Stimulated activated naive CD8-positive, alpha-beta T cell treated with anti-CD3 and anti-CD28 coated beads, Interleukin-15, amount 100 ng/mL, for 72 hours (primary cell): ENCODE measurements around the gene ECHDC1.
"Not testable (repeated sequence)": the region's sequence is repeated elsewhere in the genome, so short reads cannot be mapped to it uniquely, and the experiment has no call there.

ENCODE experiments used
- ATAC-seq: fragments of 150-1000 bp; cut with Tn5 transposase; 2 replicates; pipeline ENCODE4 v1.10.0; 2021; ENCODE audit warnings: mild to moderate bottlenecking, moderate library complexity
- DNase-seq, 2 donors: peaks; one replicate each; pipeline ENCODE4 v3.0.0; 2021 to 2022
- H3K27ac Mint-ChIP-seq, 2 donors: one replicate each; pipeline ENCODE4 v1.8.0; 2022; ENCODE audit warnings: mild to moderate bottlenecking in 2 of 2, mixed read lengths in 2 of 2, moderate library complexity in 2 of 2
- H3K27me3 Mint-ChIP-seq: one replicate; pipeline ENCODE4 v1.8.0; 2022; ENCODE audit warnings: mixed read lengths
- H3K4me1 Mint-ChIP-seq: one replicate; pipeline ENCODE4 v1.8.0; 2022; ENCODE audit warnings: mild to moderate bottlenecking, mixed read lengths
- H3K4me3 Mint-ChIP-seq, 2 donors: one replicate each; pipeline ENCODE4 v1.8.0; 2022; ENCODE audit warnings: mild to moderate bottlenecking in 2 of 2, mixed read lengths in 2 of 2, moderate library complexity in 1 of 2
- H3K9me3 Mint-ChIP-seq, 2 donors: one replicate each; pipeline ENCODE4 v1.8.0; 2022; ENCODE audit warnings: mixed read lengths in 2 of 2

The ECHDC1 gene

DNA sequence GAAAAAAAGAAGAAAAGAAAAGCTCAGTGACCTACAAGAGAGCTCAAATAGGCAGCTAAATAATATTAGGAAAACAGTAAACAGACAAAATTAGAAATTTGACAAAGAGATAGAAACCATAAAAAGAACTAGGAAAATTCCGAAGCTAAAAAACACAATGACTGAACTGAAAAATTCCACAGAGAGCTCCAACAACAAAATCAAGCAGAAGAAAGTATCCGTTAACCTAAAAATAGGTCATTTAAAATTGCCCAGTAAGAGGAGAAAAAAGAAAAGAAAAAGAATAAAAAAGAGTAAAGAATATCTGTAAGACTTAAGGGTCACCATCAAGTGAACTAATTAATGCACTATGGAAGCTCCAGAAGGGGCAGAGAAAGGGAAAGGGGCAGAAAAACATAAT is 6.6 kb upstream of the ECHDC1 start:
- peaks cover 24% of the 10 kb centered on the region in 2 donors for H3K9me3 Mint-ChIP-seq
- no peak overlapping the region for H3K27ac Mint-ChIP-seq
- DNase-seq, result no peak
- no peak overlapping the region for H3K4me3 Mint-ChIP-seq
- H3K27me3 Mint-ChIP-seq, result no peaks in the 10 kb centered on the region
- ATAC-seq, result no peak
- no peaks in the 10 kb centered on the region for H3K4me1 Mint-ChIP-seq

DNA sequence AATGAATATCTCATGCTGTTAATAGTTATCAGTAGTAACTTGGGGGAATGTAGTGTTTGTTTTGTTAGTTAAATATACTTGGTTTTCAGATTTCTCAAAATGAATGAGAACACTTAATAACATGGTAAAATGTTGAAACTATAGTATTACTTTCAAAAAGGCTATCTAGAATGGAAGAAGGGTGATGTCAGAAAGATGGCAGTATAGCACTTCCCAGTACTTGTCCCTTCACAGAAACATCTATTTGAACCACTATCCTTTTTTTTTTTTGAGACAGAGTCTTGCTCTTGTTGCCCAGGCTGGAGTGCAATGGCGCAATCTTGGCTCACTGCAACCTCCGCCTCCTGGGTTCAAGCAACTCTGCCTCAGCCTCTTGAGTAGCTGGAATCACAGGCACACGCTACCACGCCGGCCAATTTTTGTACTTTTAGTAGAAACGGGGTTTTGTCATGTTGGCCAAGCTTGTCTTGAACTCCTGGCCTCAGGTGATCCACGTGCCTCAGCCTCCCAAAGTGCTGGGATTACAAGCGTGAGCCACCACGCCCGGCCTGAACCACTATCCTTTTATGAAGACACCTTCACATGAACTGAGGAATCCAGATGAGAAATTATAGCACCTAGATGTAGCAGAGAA is 4.7 kb upstream of the ECHDC1 start:
- Mint-ChIP-seq H3K27ac (no peak overlapping the region), H3K4me1 (no peaks in the 10 kb centered on the region), H3K9me3 (peaks cover 20 to 24% of the 10 kb centered on the region in 2 donors), H3K27me3 (no peaks in the 10 kb centered on the region), H3K4me3 (no peak overlapping the region)
- ATAC-seq (no peak), DNase-seq (no peak)

DNA sequence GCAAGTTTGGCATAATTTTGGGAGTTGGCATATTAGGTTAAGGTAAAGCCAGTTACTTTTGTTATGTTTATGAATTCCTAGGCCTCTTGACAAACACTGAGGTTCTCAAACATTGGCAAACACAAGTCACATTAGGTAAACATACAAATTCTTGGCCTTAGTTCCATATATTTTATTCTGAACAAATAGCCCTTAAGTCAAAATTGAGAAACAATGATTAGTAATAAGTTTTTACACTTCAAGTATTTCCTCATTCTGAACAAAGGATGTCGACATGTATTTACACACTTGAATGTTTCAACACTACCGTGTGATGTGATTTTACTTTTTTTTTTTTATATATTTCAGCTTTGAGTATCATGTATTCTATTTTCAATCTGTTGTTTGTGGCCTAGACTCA is 3.8 kb upstream of the ECHDC1 start:
- peaks cover 15 to 16% of the 10 kb centered on the region in 2 donors for H3K9me3 Mint-ChIP-seq
- DNase-seq (no peak), ATAC-seq (no peak)
- no peaks in the 10 kb centered on the region for H3K4me1 Mint-ChIP-seq
- H3K27me3 Mint-ChIP-seq, result no peaks in the 10 kb centered on the region
- H3K4me3 Mint-ChIP-seq, result no peak overlapping the region
- no peak overlapping the region for H3K27ac Mint-ChIP-seq

DNA sequence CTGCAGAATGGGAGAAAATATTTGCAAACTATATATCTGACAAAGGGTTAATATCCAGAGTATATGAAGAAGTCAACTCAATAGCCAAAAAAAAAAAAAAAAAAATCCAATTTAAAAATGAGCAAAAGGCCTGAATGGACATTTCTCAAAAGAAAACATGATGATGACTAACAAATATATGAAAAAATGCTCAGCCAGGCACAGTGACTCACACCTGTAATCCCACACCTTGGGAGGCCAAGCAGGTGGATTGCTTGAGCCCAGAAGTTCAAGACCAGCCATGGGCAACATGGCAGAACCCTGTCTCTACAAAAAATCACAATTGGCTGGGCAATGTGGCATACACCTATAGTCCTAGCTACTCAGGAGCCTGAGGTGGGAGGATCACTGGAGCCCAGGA is 2.1 kb upstream of the ECHDC1 start:
- no peaks in the 10 kb centered on the region for H3K27me3 Mint-ChIP-seq
- H3K4me3 Mint-ChIP-seq, result no peak overlapping the region
- peaks cover under 1% of the 10 kb centered on the region for H3K4me1 Mint-ChIP-seq
- peaks cover 4 to 16% of the 10 kb centered on the region in 2 donors for H3K9me3 Mint-ChIP-seq
- no peak overlapping the region for H3K27ac Mint-ChIP-seq
- ATAC-seq, result no peak
- no peak for DNase-seq

DNA sequence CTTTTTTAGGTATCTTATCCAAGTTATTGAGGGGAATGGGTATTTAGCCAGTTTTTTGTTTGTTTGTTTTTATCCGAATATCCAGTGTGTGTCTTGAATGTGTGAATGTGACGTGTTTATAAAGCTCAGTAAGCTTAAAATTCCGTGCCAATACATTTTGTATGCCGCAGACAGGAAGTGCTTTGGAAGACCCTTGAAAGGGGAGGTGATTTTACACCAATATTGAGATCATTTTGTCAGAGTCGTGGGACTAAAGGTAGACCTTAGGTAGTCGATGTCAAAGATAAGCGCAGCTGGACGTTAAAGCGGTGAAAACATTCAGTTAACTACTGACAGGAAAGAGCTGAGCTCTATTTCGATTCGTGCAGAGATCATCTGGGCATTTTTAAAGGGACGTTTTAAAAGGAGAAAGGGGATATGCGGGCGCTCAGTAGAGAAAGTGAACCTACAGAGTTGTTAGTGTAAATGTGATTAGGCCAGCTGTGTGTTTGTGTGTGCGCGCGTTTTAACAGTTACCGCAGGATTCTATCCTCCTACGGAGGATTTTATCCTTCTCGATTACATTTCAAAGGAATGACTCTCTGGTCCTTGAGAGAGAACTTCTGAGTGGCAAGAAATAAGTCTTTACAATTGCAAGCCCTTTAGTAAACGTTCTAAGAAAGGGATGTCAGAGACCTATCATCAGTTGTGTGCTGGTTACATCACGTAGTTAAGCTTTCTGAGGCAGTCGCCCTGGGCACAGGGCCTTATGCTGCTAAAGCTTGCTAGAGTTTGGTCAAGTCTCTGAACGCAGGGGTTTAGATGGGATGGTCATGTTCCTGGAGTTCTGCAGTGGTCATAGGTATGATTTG is 625 bp upstream of the ECHDC1 start:
- Mint-ChIP-seq H3K27ac (no peak overlapping the region), H3K4me3 (no peak overlapping the region), H3K27me3 (no peaks in the 10 kb centered on the region), H3K4me1 (peaks cover 13% of the 10 kb centered on the region), H3K9me3 (peaks cover 3 to 4% of the 10 kb centered on the region in 2 donors)
- ATAC-seq (peak; percentile 11), DNase-seq (no peak)

DNA sequence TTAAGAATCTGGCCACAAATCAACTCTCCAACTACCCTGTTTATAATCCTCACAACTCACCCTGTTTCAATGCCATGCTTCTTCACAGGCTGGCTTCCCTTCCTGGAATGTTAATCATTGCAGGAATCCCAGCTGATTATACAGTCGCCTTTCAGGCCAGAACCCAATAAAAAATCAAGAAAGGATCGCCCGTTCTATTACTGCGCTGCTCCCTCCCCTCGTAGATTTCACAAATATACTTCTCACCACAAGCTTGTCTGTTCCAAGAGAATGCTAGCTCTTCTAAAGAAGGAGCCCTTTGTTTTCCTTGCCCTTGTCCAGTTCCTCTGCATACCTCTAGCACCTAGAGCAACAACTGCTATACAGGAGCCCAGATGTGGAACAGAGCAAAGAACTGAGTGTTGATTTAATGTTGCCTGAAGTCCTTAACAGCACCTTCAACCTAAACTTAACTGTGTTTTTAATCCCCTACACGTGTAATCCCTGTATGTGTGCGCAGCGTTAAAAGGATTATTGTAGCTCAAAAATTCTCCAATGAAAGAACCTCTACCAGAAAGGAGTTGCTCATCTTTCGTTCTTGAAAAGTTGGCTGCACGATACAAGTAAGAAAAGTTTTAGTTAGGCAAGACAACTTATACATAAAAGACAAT is 988 bp downstream of the ECHDC1 start:
- Mint-ChIP-seq H3K9me3 (no peaks in the 10 kb centered on the region), H3K4me1 (peaks cover 16% of the 10 kb centered on the region), H3K27ac (no peak overlapping the region), H3K27me3 (no peaks in the 10 kb centered on the region), H3K4me3 (no peak overlapping the region)
- ATAC-seq, result no peak
- DNase-seq, result no peak

DNA sequence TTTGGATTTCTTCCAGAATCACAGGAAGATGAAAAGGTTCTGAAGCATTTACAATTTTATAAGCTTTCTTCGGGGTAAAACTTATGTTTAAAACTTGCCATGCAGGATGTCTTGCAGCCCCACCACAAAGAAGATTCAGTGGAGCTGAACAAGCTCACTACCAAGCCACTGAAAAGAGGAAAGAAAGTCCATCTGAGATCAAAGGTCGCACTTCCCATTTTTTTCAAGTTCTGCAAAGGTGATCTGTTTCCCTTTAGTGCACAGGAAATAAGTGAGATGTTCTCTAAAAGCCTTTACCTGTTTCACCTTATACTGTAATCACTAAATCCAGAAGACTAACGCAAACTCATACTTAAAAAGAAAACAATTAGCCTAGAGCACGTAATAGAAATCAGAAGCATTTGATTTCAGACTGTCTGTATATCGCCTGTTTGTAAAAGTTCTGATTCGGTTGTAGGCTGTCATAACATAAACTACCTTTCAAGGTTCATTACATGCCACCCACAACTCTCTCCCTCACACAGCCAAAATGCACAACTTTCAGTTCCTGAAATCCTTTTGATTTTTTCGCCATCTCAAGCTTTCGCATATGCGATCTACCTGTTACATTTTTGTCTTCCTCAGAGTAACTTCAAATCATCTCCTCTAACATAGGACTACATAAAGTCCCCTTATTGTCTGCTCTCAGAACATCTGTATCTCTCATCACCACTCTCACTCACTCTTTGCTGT is 1.8 kb downstream of the ECHDC1 start:
- Mint-ChIP-seq H3K4me1 (peaks cover 23% of the 10 kb centered on the region), H3K27me3 (no peaks in the 10 kb centered on the region), H3K9me3 (no peaks in the 10 kb centered on the region), H3K27ac (no peak overlapping the region), H3K4me3 (no peak overlapping the region)
- ATAC-seq (no peak), DNase-seq (no peak)

DNA sequence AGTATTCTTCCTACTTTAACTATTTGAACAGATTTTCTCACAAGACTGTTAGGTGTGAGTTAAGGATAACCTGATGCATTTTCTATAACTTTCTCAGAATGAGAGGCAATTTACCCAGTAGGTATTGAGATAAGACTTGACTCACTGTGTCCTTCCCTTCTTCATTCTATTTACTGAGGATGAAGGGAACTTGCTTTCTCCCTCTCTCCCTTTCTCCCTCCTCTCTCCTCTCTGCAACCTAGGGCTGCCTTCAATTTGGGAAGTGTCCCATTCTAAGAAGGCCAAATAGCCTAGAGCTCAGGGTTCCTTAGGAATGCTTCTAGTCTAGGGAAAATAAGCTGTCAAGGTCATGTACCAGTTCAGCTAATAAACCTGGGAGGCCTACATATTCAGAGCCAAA is 3.2 kb downstream of the ECHDC1 start:
- no peaks in the 10 kb centered on the region for H3K9me3 Mint-ChIP-seq
- no peak overlapping the region for H3K4me3 Mint-ChIP-seq
- peaks cover 23% of the 10 kb centered on the region for H3K4me1 Mint-ChIP-seq
- H3K27me3 Mint-ChIP-seq, result no peaks in the 10 kb centered on the region
- no peak overlapping the region for H3K27ac Mint-ChIP-seq
- DNase-seq (no peak), ATAC-seq (no peak)

DNA sequence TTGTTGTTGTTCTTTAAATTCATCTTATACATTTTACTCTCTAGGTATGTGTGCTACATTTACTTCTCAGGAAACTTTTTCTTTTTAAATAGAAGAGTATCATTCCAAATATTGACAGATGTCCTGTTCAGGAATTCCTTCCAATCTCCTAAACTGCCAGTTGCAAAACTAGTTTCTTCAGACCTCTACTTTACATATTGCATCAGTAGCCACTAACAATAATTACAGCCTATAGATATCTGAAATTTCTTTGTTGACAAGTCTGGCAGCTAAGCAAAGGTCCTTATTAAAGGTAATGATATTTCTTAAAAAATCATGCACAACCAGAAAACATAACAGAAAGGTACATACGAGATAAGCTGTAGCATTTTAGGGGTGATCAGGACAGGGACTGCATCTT is 4.5 kb downstream of the ECHDC1 start:
- Mint-ChIP-seq H3K9me3 (no peaks in the 10 kb centered on the region), H3K4me1 (peaks cover 32% of the 10 kb centered on the region), H3K27ac (no peak overlapping the region), H3K4me3 (no peak overlapping the region), H3K27me3 (no peaks in the 10 kb centered on the region)
- DNase-seq (no peak), ATAC-seq (no peak)

DNA sequence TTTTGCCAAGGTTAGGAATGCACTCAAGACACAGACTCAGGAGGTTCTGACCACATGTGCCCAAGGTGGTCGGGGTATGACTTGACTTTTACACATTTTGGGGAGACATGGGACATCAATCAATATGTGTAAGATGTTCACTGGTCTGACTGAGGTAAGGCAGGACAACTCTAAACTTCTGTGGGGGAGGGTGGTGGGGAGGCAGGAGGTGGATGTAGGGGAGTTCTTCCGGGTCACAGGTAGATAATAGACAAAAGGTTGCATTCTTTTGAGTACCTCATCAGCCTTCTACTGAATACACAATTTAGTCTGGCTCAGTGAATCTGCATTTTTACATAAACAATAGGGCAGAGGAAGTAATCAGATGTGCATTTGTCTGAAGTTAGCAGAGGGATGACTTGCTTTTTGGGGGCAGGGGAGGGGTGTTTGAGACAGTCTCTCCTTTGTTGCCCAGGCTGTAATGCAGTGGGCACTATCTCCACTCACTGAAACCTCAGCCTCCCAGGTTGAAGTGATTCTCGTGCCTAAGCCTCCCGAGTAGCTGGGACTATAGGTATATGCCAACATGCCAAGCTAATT is 10.9 kb downstream of the ECHDC1 start:
- DNase-seq, result no peak
- H3K27me3 Mint-ChIP-seq, result no peaks in the 10 kb centered on the region

DNA sequence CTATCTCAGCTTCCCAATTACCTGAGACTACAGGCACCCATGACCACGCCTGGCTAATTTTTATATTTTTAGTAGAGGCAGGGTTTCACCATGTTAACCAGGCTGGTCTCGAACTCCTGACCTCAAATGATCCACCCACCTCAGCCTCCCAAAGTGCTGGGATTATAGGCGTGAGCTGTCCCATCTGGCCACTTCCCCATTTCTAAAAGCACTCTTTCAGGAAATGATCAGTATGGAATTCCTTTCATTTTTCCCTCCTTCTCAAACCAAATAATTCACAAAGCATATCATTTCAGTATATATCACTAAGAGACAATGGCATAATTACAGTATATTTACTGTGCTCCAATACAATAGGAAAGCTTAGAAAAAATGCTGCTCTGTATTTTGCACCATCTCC is 12.2 kb downstream of the ECHDC1 start:
- peaks cover 11% of the 10 kb centered on the region for H3K4me1 Mint-ChIP-seq
- not testable (repeated sequence) for ATAC-seq, H3K4me3 Mint-ChIP-seq, H3K27me3 Mint-ChIP-seq, DNase-seq, H3K9me3 Mint-ChIP-seq
- peak overlapping the region in 1 of 2 donors; percentile 31 for H3K27ac Mint-ChIP-seq

More for the DNA sequence above, 10.9 kb downstream of the ECHDC1 start:
- peak overlapping the region in 1 of 2 donors; percentile 48 for H3K27ac Mint-ChIP-seq
- peaks cover 19% of the 10 kb centered on the region for H3K4me1 Mint-ChIP-seq
- H3K4me3 Mint-ChIP-seq, result no peak overlapping the region
- ATAC-seq, result no peak
- H3K9me3 Mint-ChIP-seq, result no peaks in the 10 kb centered on the region

DNA sequence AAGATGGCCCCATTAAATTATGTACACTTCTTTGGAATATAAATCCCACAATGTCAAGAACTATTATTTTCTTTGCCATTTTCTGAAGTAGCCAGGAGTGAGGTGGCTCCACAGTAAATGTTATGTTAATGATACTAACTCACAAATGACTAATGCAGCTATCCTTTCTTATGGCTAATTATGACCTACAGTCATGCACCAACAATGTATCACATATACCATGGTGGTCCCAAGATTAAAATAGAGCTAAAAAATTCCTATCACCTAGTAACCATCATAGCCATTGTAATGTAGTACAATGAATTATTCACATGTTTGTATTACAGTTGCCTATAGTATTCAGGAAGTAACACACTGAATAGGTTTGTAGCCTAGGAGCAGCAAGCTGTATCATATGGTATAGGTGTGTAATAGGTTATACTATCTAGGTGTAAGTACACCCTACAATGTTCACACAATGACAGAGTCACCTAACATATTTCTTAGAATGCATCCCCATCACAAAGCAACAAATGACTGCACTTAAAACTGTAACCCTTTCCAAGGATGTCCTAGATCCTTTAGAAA is 15.3 kb downstream of the ECHDC1 start:
- H3K27me3 Mint-ChIP-seq, result no peaks in the 10 kb centered on the region
- H3K9me3 Mint-ChIP-seq, result no peaks in the 10 kb centered on the region
- H3K4me1 Mint-ChIP-seq, result no peaks in the 10 kb centered on the region
- H3K4me3 Mint-ChIP-seq, result no peak overlapping the region
- ATAC-seq, result no peak
- no peak overlapping the region for H3K27ac Mint-ChIP-seq
- no peak for DNase-seq

DNA sequence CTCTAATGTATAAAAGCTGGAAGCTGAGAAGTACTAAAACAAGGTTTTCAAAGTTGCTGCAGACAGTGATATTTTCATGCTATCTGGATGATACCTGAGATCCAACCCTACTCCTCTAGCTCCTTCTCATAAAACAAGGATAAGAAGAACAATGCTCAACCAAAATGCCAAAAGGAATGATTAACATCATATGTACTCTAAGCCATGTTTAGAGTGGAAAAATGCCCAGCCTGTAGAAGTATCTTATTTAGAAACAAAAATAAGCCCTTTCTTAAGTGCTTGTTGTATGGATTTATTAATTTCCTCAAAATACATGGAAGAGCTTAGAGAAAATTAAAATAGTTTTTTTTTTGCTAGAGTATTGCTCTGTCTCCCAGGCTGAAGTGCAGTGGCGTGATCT is 23.7 kb downstream of the ECHDC1 start:
- H3K27me3 Mint-ChIP-seq, result no peaks in the 10 kb centered on the region
- no peak for ATAC-seq
- H3K4me1 Mint-ChIP-seq, result peaks cover 11% of the 10 kb centered on the region
- H3K4me3 Mint-ChIP-seq, result no peak overlapping the region
- no peak for DNase-seq
- no peak overlapping the region for H3K27ac Mint-ChIP-seq
- H3K9me3 Mint-ChIP-seq, result no peaks in the 10 kb centered on the region

DNA sequence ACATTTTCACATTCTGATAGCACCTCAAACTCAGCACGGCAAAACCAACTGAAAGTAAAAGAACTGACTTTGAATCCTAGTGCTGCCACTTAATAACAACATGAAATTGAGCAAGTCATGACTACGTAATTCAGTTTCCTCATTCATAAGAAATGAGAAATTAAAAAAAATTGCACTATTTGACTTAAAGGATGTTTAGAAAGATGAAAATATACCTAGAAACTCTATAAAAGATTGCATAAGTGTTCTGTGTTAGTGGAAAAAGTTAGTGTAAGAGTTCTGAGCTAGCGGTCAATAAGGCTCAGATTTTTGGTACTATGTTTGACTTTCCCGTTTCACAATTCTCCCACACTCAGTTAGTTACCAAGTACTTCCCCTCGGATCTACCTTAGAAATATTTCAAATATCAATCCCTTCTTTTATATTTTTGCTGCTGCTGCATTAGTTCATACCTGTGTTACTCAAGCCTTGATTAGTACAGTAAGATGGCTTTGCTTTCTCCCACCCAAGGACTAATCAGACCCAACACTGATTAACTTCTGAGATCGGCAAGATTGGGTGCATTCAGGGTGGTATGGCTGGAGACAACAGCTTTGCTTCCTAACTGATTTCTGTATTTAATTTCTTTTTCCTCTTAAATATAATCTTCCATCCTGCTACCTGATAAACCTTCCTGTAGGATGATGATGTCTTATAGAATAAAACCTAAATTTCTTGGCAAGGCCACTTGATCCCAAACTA is 25.9 kb downstream of the ECHDC1 start:
- no peak for DNase-seq
- H3K27ac Mint-ChIP-seq, result no peak overlapping the region
- H3K4me3 Mint-ChIP-seq, result no peak overlapping the region

More for the DNA sequence above, 25.9 kb downstream of the ECHDC1 start:
- Mint-ChIP-seq H3K9me3 (no peaks in the 10 kb centered on the region), H3K27me3 (no peaks in the 10 kb centered on the region), H3K4me1 (peaks cover 11% of the 10 kb centered on the region)
- ATAC-seq, result no peak
